ENCODE measurements around the gene NAP1L4.
A peak's percentile ranks its signal among the peaks of the same experiment; 100 is the strongest.
"Not testable (repeated sequence)": the region's sequence is repeated elsewhere in the genome, so short reads cannot be mapped to it uniquely, and the experiment has no call there.

Gene NAP1L4

DNA sequence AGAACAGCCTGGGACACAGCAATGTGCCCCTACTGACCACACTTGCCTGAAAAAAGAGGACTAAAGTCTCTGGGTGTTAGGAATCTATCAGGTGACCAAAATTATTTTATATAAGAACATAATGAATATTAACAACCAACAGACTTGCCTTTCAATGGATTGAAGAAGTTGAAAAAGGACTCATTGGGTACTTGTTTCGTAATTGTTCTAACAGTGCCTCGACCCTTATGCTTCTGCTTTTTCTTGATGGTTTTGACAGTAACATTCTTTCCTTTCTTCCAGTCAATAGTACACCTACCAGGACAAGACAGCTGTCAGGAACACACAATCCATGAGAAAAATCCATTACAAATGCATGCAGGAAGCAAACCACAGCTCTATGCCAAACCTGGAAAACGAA is 33.9 kb downstream of the NAP1L4 start:
- DNase-seq (ENCODE audit: low read depth in 3 of 3), result no peak

DNA sequence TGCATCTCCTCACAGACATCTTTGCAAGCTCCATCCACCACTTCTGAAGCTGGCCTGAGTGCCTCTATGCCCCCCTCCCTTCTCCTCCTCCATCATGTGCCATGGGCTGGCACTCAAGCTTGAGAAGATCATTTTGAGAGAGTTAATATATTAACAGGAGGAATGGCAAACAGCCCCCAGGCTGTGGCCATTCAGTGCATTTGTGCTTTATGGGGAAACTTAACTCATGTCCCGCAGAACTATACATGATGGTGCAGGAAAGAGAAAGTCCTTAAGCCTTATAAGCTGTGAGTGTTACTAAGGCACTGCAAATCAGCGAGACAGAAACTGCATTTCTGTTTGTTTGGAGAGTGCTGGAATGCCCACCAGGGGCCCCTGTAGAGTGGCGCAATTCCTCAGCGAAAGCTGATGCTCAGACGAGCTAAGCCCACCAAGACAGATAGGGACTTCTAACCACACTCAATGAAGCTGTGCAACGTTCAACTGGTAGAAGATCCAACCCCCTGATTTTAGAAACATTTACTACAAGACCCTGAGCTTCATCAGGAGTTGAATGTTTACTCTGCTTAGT is 36.1 kb downstream of the NAP1L4 start:
- no peak for DNase-seq (ENCODE audit: low read depth in 3 of 3)

DNA sequence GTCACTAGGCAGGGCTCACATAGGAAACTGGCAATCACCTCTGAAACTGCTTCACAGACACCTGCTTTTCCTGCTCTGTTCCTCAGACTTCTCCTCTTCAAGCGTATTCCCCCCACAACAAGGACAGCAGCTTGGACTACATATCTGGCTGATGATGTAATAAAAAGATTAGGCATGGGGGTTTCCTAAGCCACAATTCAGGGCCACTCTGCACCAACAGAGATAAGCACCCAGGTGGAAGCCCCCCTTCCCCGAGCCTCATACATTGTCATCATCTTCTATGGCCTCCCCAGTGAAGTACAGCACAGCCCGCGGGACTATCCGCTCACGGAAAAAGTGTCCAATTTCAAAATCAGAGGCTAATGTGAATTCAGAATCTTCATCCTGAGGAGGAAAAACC is 37.9 kb downstream of the NAP1L4 start:
- DNase-seq (ENCODE audit: low read depth in 3 of 3), result no peak

DNA sequence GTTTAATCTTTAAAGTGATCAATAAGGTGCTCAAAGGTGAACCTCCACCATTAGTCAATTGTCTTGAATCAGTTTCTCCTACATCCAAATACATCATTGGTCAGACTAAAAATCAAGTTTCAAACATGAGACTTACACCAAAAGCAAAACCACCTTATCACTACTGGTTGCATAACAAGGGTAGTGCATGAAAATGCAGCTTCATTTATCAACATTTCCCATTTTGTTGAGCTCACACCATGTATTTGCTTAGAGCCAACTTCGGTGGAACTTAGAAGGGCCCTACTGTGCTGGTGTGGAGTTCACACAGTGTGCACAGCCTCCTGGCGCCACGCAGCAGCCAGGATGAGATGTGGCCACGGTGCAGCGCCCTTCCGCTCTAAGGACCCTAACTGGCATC is 39.8 kb downstream of the NAP1L4 start:
- no peak for DNase-seq (ENCODE audit: low read depth in 3 of 3)

DNA sequence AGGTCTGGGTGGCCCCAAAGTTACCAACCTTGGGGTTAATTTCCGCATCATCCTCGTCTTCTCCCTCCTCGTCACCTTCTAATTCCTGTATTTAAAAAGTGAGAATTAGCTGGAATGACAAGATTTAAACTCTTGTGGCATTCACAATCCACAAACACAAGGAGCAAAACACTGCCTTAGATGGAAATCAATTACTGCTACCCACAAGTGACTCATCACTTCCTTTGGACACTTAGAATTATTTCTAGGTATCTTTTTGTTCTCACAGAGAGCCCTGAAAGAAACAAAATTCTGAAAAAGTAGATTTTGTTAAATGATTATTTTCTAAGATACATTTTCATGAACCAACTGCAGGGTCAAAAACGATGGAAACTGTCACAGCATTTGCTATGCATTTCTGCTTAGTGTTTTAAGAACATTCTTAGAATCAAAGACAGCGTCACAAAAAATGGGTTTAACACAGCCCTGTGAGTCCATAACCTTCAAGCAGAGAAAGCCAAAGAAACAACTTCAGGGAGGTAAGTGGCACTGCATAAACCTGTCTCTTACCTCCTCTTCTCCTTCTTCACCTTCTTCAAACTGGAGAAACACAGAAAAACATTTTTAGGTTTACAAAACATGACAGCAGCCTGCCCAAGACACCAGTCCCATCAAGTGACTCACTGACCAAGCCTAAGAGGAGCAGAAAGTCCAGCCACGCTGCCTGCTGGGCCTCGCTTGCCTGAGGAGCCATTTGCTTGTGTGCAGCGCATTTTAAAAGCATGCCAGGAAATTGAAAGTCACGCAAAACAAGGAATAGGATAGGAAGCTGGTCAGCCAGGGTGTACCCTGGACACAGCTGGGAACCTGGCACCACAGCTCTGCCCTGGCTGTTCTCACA is 40.7 kb downstream of the NAP1L4 start:
- DNase-seq (ENCODE audit: low read depth in 3 of 3), result no peak

DNA sequence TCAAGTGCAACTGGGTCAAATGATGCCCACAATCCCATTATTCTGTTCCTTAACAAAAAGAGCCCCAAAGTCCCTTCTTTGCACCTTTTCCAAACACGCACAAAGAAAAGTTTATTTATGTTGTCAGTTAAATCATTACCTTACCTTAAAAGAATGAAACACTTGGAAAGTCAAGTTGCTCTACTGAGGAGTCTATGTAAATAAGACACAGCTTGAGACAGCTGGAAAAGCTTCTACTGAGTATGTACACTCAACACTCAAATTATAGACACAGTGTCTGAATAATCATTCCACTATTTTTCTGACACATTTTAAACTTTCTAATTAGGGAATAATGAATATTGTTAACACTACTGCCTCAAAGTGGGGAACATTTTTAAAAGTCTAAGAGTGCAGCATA is 41.3 kb downstream of the NAP1L4 start:
- no peak for DNase-seq (ENCODE audit: low read depth in 3 of 3)

DNA sequence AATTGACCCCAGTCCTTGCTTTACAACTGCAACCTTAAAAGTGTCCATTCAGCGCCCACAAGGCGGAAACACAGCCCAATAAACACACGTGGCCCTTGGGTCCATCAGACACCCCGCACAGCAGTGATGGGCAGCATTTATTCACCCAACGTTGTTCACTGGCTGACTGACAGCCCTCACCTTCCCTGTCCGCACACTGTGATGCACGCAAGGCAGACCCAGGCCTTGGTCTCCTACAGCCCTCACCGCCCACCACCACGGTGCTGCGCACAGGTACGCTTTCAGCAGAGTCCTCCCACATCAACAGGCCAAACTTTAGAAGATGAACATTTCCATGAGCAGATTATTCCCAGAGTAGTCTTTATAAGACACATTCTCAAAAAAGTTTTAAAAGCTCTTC is 42.2 kb downstream of the NAP1L4 start:
- DNase-seq (ENCODE audit: low read depth in 3 of 3), result no peak

DNA sequence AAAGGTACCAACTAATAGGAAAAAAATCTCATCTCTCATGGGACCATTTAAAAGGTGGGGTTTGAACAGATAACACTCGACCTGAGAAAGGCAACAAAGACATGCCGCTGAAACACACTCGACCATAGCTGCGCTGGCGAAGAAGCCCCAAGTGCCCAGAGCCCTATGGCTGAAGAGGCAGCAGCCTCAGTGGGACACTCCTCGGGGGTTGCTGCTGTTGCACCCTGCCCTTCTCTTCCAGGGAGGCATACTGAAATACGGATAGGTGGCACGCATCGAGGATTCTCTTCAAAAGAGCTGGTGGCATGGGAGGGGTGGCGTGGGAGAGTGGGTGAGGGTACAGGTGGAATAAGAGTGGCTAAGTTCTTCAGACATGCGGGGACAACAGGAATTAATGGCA is 44.4 kb downstream of the NAP1L4 start:
- no peak for DNase-seq (ENCODE audit: low read depth in 3 of 3)

DNA sequence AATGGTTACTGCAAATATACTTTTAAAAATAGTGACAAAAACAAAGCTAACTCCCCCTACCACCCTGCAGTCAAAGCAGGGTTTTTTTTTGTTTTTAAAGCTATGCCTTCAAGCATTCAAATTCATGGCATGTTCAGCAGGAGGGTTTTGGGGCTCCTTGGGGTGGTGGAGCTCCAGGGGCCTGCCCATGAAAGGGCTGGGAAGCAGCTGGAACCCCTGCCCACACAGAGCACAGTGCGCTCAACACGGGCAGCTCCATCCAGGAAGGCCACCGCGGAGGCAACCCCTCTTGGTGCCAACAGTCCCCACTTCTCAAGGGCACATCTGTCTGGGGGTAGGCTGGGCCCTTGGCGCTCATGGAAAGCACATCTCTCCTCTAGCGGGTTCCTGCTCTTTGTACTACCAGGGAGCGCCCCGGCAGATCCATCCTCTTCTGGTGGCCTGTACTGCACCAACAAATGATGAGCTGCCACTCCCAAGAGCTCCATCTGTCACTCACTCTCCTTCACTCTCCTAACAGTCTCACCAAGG is 46.3 kb downstream of the NAP1L4 start:
- DNase-seq (ENCODE audit: low read depth in 3 of 3), result no peak

DNA sequence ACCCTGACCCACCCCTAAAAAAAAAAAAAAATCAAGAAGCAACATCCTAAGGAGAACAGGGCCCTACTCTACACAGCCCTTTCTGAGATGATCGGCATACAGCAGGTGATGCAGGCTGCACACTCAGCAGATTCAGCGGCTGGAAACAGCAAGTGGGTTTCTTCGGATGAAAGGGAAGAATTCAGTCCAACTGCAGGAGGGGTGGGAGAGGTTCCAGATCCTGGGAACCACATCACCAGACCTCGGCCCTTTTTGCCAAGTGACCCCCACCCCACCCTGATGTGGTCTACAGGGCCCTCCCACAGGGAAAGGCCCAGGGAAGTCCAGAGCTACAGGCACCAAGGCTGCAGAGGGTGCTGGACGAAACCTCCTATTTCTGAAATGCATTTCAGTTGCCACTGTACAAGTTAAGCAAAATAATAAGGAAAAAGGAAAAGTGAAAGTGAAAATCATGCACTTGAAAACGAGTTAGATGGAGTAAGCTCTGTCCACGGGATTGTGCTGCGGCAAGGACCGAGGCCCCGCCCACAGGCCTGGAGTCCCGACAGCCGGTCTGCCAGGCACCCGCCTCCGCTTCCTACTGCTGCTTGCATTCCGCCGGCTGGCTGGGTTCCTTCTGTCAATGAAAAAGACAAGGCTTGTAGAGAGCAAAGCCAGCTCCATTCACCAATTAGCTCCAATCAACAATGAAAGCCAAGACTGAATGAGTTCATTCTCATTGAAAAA is 46.9 kb downstream of the NAP1L4 start:
- peak in 2 of 3 donors; percentile 26 to 48 for DNase-seq (ENCODE audit: low read depth in 3 of 3)

DNA sequence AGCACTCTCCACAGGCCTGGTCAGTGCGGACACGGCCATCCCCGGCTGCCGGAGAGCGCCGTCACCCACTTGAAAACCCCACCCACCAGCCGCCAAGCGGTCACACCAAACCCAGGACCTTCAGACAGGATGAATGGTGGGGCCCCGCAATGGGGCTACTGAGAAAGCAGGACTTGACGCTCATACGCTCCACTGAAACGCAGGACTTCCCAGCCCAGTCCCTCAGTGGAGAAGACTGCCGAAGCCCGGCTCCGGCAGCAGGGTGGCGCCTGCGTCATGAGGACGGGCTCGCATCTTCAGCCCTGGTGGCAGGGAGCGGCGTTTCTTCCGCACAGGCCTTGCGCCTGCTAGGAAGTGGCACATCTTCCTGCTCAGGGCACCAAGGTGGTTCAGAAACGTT is 47.6 kb downstream of the NAP1L4 start:
- no peak for DNase-seq (ENCODE audit: low read depth in 3 of 3)

DNA sequence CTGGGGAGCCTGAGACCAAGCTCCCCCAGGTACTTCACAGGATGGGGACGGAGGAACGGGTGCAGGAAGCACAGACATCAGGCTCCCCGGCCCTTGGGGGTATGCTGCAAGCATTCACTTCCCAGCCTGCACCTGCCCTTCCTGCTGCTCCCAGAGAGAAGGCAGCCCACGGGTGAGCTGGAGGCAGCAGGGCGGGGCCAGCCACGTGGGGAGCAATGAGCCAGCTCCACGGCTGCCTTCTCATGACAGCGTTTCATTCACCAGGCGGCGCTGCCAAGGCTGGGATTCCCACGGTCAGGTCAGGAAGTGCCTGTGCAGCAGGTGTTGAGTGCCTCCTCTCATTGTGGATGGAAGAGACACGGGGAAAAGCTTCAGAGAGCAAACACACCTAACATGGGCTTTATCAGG is 48.4 kb downstream of the NAP1L4 start:
- no peak for DNase-seq (ENCODE audit: low read depth in 3 of 3)

DNA sequence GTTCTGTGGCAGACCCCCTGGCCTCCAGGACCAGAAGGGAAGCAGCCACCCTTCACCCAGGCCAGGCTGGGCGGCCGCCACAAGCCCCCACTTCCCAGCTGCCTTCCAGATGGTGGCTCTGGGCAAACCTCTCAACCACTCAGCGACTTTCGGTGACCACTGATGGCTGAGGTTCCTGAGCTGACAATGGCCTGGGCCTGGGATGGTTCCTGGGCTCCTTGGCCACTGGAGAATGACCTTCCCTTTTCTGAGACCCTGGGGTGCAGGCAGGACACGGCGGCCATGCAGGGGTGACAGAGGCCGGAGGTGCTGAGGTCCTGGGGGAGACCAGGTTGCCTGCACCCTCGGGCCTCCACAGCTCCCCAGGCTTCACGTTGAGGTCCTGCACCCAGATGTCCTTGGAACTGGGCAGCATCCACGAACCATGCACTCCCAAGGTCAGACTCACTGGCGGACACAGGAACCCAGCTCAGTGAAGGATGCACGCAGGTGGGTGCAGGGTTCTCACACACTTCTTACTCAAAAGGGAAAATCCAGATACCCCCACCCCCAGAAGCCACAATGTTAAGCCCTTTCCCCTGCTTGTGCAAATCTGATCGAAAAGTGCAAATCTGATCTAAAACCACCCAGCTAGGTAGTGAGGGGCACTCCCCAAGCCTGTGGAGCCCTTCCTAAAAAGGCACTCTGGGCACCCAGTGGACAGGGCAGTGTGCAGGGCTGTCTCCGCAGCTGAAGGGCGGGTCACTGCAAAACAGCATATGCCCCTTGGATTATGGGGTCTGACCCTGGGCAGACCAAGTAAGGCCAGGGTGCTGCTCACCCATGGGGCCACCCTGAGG is 49.0 kb downstream of the NAP1L4 start:
- no peak for DNase-seq (ENCODE audit: low read depth in 3 of 3)

DNA sequence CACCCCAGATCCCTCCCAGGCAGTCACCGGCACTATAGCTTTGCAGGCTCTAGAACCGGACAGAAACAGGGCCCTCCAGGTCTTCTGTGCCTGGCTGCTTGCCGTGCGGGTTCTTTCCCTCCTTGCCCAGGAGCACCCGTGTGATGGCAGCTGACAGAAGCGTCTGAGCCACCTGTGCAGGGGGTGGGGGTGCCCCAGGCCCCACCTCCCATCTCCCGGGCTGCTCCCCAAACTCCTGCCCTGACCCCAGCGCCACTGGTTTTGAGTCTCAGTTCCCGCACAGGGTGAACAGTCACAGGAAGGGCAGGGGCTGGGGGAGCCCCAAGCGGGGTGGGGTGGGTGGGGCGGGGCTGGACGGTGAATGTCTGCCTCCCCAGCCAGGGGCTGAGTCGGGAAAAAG is 49.7 kb downstream of the NAP1L4 start:
- DNase-seq (ENCODE audit: low read depth in 3 of 3), result no peak

DNA sequence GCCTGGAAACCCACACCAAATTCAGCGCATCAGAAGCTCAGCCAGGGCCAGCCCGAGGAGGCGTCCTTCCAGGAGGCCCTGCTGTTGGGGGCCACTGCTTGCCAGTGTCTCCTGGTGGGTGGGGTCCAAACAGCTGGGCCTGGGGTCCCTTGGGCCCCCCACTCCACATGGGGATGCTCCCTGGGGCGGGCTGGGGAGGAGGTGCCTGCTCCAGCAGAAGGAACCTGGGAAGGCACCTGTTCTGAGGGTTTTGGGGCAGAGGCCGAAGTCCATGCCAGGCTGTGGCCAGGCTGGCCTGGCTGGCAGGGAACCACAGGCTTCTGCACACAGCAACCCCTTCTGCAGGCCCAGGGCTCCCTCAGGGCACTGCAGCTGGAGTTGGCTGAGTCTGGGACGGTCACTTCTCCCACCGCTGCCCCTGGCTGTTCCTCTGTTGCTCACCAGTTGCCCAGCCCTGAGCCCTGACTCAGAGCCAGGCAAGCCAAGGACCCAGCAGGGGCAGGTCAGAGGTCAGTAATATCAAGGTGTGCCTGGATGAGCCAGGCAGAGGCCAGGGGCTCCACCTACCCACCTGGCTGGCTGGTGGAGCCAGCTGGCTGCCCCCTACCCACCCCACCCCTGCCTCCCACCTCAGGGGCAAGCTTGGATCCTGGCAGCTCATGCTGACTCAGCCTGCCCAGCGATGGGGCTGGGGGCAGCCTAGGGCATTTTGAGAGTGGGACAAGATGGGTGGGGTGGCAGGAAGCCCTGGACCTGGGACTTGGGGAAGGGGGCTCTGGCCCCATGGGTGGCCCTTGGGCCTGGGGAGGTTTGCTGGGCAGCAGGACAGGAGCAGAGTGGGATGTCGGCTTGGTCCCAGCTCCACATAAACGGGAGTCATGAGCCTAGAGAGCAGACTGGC is 51.0 kb downstream of the NAP1L4 start:
- no peak for DNase-seq (ENCODE audit: low read depth in 3 of 3)

DNA sequence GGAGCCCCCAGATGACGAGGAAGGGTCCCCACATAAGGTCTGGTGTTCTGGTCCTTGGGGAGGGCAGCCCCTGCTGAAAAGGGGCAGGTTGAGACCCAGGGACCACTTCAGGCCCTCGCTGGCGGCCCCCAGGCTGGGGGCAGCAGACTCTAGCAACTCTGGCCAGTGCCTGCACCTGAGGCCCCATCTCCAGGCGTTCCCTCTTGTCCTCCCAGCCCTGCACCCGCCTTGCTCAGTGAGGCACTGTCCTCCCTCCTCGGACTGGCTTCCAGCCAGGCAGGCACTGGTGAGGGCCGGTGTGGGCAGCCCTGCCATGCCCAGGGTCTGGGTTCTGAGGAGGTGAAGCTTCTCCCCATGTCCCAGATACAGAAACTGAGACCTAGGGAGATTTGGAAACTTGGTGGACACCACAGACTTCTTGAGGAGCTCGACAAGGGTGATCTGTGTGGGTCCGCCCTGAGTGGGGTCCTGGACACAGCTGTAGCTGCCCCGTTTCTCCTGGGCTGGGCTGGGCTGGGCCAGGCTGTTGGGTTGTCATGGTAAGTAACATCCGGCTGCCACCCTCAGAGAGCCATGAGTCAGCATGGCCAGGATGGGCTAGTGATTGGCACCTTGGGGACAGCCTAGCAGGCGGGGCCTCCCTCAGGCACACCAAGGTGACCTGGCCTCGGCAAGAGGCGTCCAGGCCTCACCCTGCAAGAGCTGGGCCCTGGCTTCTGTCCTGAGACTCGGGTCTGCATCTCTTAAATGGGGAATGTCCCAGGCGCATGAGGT is 51.8 kb downstream of the NAP1L4 start:
- peak in 1 of 3 donors; percentile 30 for DNase-seq (ENCODE audit: low read depth in 3 of 3)

DNA sequence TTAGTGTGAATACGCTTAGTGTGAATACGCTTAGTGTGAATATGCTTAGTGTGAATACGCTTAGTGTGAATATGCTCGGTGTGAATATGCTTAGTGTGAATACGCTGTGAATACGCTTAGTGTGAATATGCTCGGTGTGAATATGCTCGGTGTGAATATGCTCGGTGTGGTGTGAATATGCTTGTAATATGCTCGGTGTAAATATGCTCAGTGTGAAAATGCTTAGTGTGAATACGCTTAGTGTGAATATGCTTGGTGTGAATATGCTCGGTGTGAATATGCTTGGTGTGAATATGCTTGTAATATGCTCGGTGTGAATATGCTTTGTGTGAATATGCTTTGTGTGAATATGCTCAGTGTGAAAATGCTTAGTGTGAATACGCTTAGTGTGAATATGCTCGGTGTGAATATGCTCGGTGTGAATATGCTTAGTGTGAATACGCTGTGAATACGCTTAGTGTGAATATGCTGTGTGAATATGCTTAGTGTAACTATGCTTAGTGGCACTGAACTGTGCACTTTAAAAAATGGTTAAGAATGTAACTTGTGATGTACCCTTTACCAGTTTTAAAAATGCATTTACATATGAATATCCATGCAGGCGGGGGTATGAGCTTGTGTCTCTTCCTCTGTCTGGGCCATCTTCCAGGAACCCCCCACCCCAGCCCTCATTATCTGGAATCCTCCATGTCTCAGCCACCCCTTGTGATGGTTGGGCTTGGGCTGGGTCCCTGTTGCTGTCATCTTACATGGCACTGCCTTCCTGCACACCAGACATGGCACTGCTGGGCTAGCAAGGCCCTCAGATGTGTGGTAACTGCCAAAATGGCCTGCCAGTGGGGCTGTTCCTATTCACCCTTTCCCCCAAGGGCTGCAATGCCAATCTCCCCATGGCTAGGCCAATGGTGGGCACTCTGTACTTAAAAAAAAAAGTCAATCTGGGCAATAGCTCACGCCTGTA is 53.4 kb downstream of the NAP1L4 start:
- not testable (repeated sequence) for DNase-seq (ENCODE audit: low read depth in 3 of 3)

DNA sequence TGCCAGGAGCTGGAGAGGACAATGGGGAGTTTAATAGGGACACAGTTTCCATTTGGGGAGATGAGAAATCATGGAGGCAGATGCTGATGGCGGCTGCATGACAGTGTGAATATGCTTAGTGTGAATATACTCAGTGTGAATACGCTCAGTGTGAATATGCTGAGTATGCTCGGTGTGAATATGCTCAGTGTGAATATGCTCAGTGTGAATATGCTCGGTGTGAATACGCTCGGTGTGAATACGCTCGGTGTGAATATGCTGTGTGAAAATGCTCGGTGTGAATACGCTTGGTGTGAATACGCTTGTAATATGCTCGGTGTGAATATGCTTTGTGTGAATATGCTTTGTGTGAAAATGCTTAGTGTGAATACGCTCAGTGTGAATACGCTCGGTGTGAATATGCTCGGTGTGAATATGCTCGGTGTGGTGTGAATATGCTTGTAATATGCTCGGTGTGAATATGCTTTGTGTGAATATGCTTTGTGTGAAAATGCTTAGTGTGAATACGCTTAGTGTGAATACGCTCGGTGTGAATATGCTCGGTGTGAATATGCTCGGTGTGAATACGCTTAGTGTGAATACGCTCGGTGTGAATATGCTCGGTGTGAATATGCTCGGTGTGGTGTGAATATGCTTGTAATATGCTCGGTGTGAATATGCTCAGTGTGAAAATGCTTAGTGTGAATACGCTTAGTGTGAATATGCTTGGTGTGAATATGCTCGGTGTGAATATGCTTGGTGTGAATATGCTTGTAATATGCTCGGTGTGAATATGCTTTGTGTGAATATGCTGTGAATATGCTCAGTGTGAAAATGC is 54.3 kb downstream of the NAP1L4 start:
- DNase-seq (ENCODE audit: low read depth in 3 of 3), result not testable (repeated sequence)

Data from stimulated activated CD4-positive, alpha-beta T cell treated with anti-CD3 and anti-CD28 coated beads, TNF-alpha, amount 100 ng/mL, for 48 hours (primary cell).